IMR-90 (cell line): Measurements from ENCODE around the gene PHACTR3. TPM values are rescaled to one million over a fixed set of nuclear protein-coding genes. Genes with fewer than 3 reads are reported as not detected.

Experiments
- ATAC-seq: fragments of 200-7000 bp; cut with Tn5 transposase; 2 replicates; pipeline ENCODE4 v1.9.1; 2020; ENCODE audit warnings: low read depth, mild to moderate bottlenecking, moderate library complexity
- BruUV-seq: library from RNA; stranded (reverse); fragments of 400-500 nt; replicated peaks from 2 replicates; lab custom pipeline; 2021; lab: Mats Ljungman, UMichigan
- CTCF ChIA-PET: fragments of 300-600 bp; formaldehyde crosslinking; extraction: SDS; loops from one replicate; lab custom pipeline; 2021; ENCODE audit warnings: antibody characterized with exemption; lab: Yijun Ruan, JAX
- POLR2A ChIA-PET: fragments of 300-600 bp; sonication (Branson Sonifier 250); formaldehyde crosslinking; loops from one replicate; lab custom pipeline; 2022; ENCODE audit warnings: antibody characterized with exemption; ENCODE audit not compliant: unreplicated experiment; lab: Charles Lee
- DNase-seq: peaks from one replicate; pipeline ENCODE4 v3.0.0; 2013
- H2AFZ ChIP-seq: replicated peaks from 2 replicates; pipeline ENCODE3; 2013; ENCODE audit warnings: low read length, mild to moderate bottlenecking; ENCODE audit not compliant: poor library complexity
- H2AK5ac ChIP-seq: 2 replicates; pipeline ENCODE4 v1.6.1; 2013; ENCODE audit warnings: low read depth, low read length, inconsistent platforms
- H2AK9ac ChIP-seq: replicated peaks from 2 replicates; pipeline ENCODE3; 2013; ENCODE audit warnings: mild to moderate bottlenecking, low read depth, low read length, moderate library complexity; ENCODE audit not compliant: poor library complexity
- H2BK120ac ChIP-seq: 2 replicates; pipeline ENCODE4 v1.6.1; 2013; ENCODE audit warnings: low read depth, low read length, inconsistent platforms
- H2BK15ac ChIP-seq: 3 replicates; pipeline ENCODE4 v1.6.1; 2013; ENCODE audit warnings: low read depth, low read length, inconsistent platforms
- H2BK20ac ChIP-seq: 2 replicates; pipeline ENCODE4 v1.6.1; 2013; ENCODE audit warnings: low read depth, mild to moderate bottlenecking, inconsistent platforms, low read length, moderate library complexity
- H2BK5ac ChIP-seq: 2 replicates; pipeline ENCODE4 v1.6.1; 2013; ENCODE audit warnings: mild to moderate bottlenecking, low read depth, low read length, inconsistent platforms; ENCODE audit not compliant: poor library complexity, severe bottlenecking
- H3K14ac ChIP-seq: replicated peaks from 2 replicates; pipeline ENCODE4 v1.6.1; 2013; ENCODE audit warnings: low read depth, low read length, inconsistent platforms
- H3K18ac ChIP-seq: 2 replicates; pipeline ENCODE4 v1.6.1; 2013; ENCODE audit warnings: low read depth, low read length, control low read depth
- H3K23ac ChIP-seq: 2 replicates; pipeline ENCODE4 v1.6.1; 2013; ENCODE audit warnings: low read depth, low read length, inconsistent platforms
- H3K27ac ChIP-seq: 2 replicates; pipeline ENCODE4 v1.5.1; 2013; ENCODE audit warnings: mild to moderate bottlenecking, control low read depth, low read length; ENCODE audit not compliant: insufficient read depth
- H3K27me3 ChIP-seq: 2 replicates; pipeline ENCODE4 v1.6.1; 2013; ENCODE audit warnings: low read length; ENCODE audit not compliant: control insufficient read depth, insufficient read depth
- H3K36me3 ChIP-seq: 2 replicates; pipeline ENCODE4 v1.6.1; 2013; ENCODE audit warnings: low read length, mixed read lengths; ENCODE audit not compliant: control insufficient read depth, insufficient read depth
- H3K4ac ChIP-seq: 2 replicates; pipeline ENCODE4 v1.6.1; 2013; ENCODE audit warnings: low read depth, low read length, inconsistent platforms
- H3K4me1 ChIP-seq: 2 replicates; pipeline ENCODE4 v1.6.1; 2013; ENCODE audit warnings: low read length, mixed read lengths; ENCODE audit not compliant: control insufficient read depth, insufficient read depth
- H3K4me2 ChIP-seq: 2 replicates; pipeline ENCODE4 v1.6.1; 2013; ENCODE audit warnings: low read depth, mild to moderate bottlenecking, control low read depth, low read length, moderate library complexity
- H3K4me3 ChIP-seq: 2 replicates; pipeline ENCODE4 v1.5.1; 2013; ENCODE audit warnings: low read depth, mild to moderate bottlenecking, control low read depth, low read length, moderate library complexity; ENCODE audit not compliant: insufficient read depth
- H3K56ac ChIP-seq: 2 replicates; pipeline ENCODE4 v1.6.1; 2013; ENCODE audit warnings: low read length, inconsistent platforms; ENCODE audit not compliant: insufficient read depth; ENCODE audit errors: extremely low read depth
- H3K79me1 ChIP-seq, 2 experiments: 2 replicates each; pipeline ENCODE4 v1.6.1; 2013; ENCODE audit warnings: low read length in 2 of 2, inconsistent platforms in 1 of 2, low read depth in 1 of 2
- H3K9ac ChIP-seq: 2 replicates; pipeline ENCODE4 v1.6.1; 2013; ENCODE audit warnings: low read depth, low read length, control low read depth
- H3K9me1 ChIP-seq: 2 replicates; pipeline ENCODE4 v1.6.1; 2013; ENCODE audit warnings: low read length, inconsistent platforms; ENCODE audit not compliant: insufficient read depth
- H3K9me3 ChIP-seq: 2 replicates; pipeline ENCODE4 v1.6.1; 2013; ENCODE audit warnings: low read length; ENCODE audit not compliant: control insufficient read depth, insufficient read depth
- H4K20me1 ChIP-seq: 2 replicates; pipeline ENCODE4 v1.6.1; 2013; ENCODE audit warnings: low read length, inconsistent platforms; ENCODE audit not compliant: insufficient read depth
- H4K5ac ChIP-seq: 2 replicates; pipeline ENCODE4 v1.6.1; 2013; ENCODE audit warnings: mild to moderate bottlenecking, low read depth, low read length, control low read depth
- H4K8ac ChIP-seq, 2 experiments: 2 replicates each; pipeline ENCODE4 v1.6.1; 2013; ENCODE audit warnings: low read depth in 2 of 2, low read length in 2 of 2, control low read depth in 1 of 2, inconsistent platforms in 1 of 2
- H4K91ac ChIP-seq: 2 replicates; pipeline ENCODE4 v1.6.1; 2013; ENCODE audit warnings: low read depth, low read length, inconsistent platforms; ENCODE audit not compliant: insufficient read depth
- ELK1 ChIP-seq: fragments of 150-350 bp; IDR thresholded peaks from 2 replicates; pipeline ENCODE4 v1.6.1; 2016; ENCODE audit warnings: low read depth, mild to moderate bottlenecking, low read length, moderate library complexity, borderline replicate concordance
- RAD21 ChIP-seq: IDR thresholded peaks from 2 replicates; pipeline ENCODE4 v1.6.1; 2012; ENCODE audit warnings: low read length, improper control_type of control experiment
- RCOR1 ChIP-seq: IDR thresholded peaks from 2 replicates; pipeline ENCODE4 v1.6.1; 2012; ENCODE audit warnings: mild to moderate bottlenecking, low read length, improper control_type of control experiment; ENCODE audit not compliant: insufficient replicate concordance
- RFX5 ChIP-seq: IDR thresholded peaks from 2 replicates; pipeline ENCODE4 v1.8.0; 2012; ENCODE audit warnings: low read depth, mild to moderate bottlenecking, low read length, moderate library complexity
- SMC3 ChIP-seq: fragments of 150-350 bp; IDR thresholded peaks from 2 replicates; pipeline ENCODE4 v1.6.1; 2016; ENCODE audit warnings: low read depth, mild to moderate bottlenecking, antibody characterized with exemption, low read length, moderate library complexity
- WGBS, 2 experiments: methylation state at CpG; one replicate each; pipeline versions ENCODE4 v1.1.5 to v1.1.7; 2013; ENCODE audit warnings: missing lambda C conversion rate in 2 of 2; ENCODE audit not compliant: insufficient read length in 1 of 2; ENCODE audit errors: extremely low coverage in 2 of 2; 5-methylcytosine and 5-hydroxymethylcytosine counted together
- dilution Hi-C: fragments of 300-500 bp; cut with HindIII; formaldehyde crosslinking; loops from one replicate; pipeline ENCODE4 v1.14.3; 2018; ENCODE audit warnings: low sequenced_read_pairs; ENCODE audit not compliant: unreplicated experiment
- in situ Hi-C: fragments of 300-500 bp; cut with MboI; formaldehyde crosslinking; loops from 3 replicates; pipeline ENCODE4 v1.14.3; 2019; ENCODE audit warnings: low sequenced_read_pairs, inconsistent platforms, mixed read lengths
- intact Hi-C: fragments of 100-400 bp; cut with micrococcal nuclease; formaldehyde crosslinking; loops from 2 replicates; pipeline ENCODE4 v1.10.0; 2022
- polyA plus RNA-seq, 3 experiments: library from polyadenylated mRNA; depleted of rRNA; stranded (reverse); fragments of >200 nt; gene quantifications; 2 replicates each; pipeline ENCODE4 v1.2.3, GENCODE V29; 2012; ENCODE audit warnings: low replicate concordance in 1 of 3
- total RNA-seq: library from RNA; depleted of rRNA; stranded (reverse); fragments of >200 nt; gene quantifications from 2 replicates; pipeline ENCODE4 v1.2.3, GENCODE V29; 2012

Gene PHACTR3
- total and polyA plus RNA-seq, 2 of the 4 experiments (the other 2 are of a cell fraction): not detected

- POLR2A ChIA-PET: no interaction called here
- Histone ChIP-seq H3K36me3 (no peaks in the 10 kb centered on the region), H2BK5ac (no peak overlapping the region), H3K4me1 (no peaks in the 10 kb centered on the region), H4K91ac (no peak overlapping the region), H3K79me1 (no peaks in the 10 kb centered on the region), H3K18ac (no peak overlapping the region), H3K9ac (no peak overlapping the region), H2BK20ac (no peak overlapping the region), H2AFZ (no peak overlapping the region), H4K8ac (no peak overlapping the region), H3K4me3 (no peak overlapping the region), H3K27me3 (no peaks in the 10 kb centered on the region), H3K9me3 (0 out of 2 replicates have a peak, but pooled peaks cover 2% of the 10 kb centered on the region), H3K27ac (no peak overlapping the region), H3K23ac (no peak overlapping the region), H2BK120ac (no peak overlapping the region), H3K4ac (no peak overlapping the region), H2BK15ac (no peak overlapping the region), H2AK9ac (peak overlapping the region; percentile 16), H3K14ac (no peak overlapping the region), H4K5ac (no peak overlapping the region), H3K9me1 (no peaks in the 10 kb centered on the region), H3K56ac (no peak overlapping the region), H2AK5ac (no peak overlapping the region), H4K20me1 (no peaks in the 10 kb centered on the region), H3K4me2 (no peak overlapping the region)
- ATAC-seq (no peak), DNase-seq (no peak)
- no TSS peak for BruUV-seq
- in situ Hi-C loops: no loop called here
- CTCF ChIA-PET: no interaction called here
- intact Hi-C loops: no loop called here
- TF ChIP-seq RCOR1 (no peak), SMC3 (no peak), RAD21 (no peak), ELK1 (no peak), RFX5 (no peak)
- dilution Hi-C loops: no loop called here
- 36% methylated on average over 5 of the region's 14 CpGs; no CpG with 5 or more reads in 1 of the 2 experiments for WGBS, 2 experiments
These were observed 45.1 kb upstream of the PHACTR3 start for GRCh38 chr20:59559024-59559817.
